Lung (tissue), 12 donors: ENCODE measurements around the gene CEND1. TPM values are rescaled to one million over a fixed set of nuclear protein-coding genes. Genes with fewer than 3 reads are reported as not detected.

Experiments used
- ATAC-seq: fragments of 200-7000 bp; cut with Tn5 transposase; one replicate; pipeline ENCODE4 v1.9.1; 2020; ENCODE audit warnings: moderate number of reproducible peaks; ENCODE audit not compliant: insufficient read depth, low FRiP score
- DNase-seq, 3 donors: peaks; one replicate each; pipeline ENCODE4 v3.0.0-alpha.2; 2013 to 2017
- H3K27ac ChIP-seq, 2 donors: one replicate each; pipeline ENCODE4 v1.5.1; 2013; ENCODE audit warnings: mild to moderate bottlenecking in 2 of 2, moderate library complexity in 2 of 2, control low read depth in 1 of 2, inconsistent platforms in 1 of 2, low read depth in 1 of 2, low read length in 1 of 2
- H3K27me3 ChIP-seq, 3 donors: one replicate each; pipeline ENCODE4 v1.5.1; 2013; ENCODE audit warnings: low read length in 2 of 3; ENCODE audit not compliant: control insufficient read depth in 3 of 3, insufficient read depth in 3 of 3
- H3K36me3 ChIP-seq, 4 donors: one replicate each; pipeline ENCODE4 v1.5.1; 2013; ENCODE audit warnings: low read length in 4 of 4, mild to moderate bottlenecking in 1 of 4, moderate library complexity in 1 of 4; ENCODE audit not compliant: control insufficient read depth in 4 of 4, insufficient read depth in 4 of 4
- H3K4me1 ChIP-seq, 5 donors: one replicate each; pipeline ENCODE4 v1.5.1; 2013; ENCODE audit warnings: low read length in 5 of 5, mild to moderate bottlenecking in 2 of 5, moderate library complexity in 1 of 5; ENCODE audit not compliant: control insufficient read depth in 5 of 5, insufficient read depth in 5 of 5
- H3K4me3 ChIP-seq: one replicate; pipeline ENCODE4 v1.5.1; 2013; ENCODE audit warnings: mild to moderate bottlenecking, control low read depth, moderate library complexity
- H3K9ac ChIP-seq, 2 donors: one replicate each; pipeline ENCODE4 v1.5.1; 2013; ENCODE audit warnings: low read length in 2 of 2, control low read depth in 1 of 2; ENCODE audit not compliant: insufficient read depth in 1 of 2
- H3K9me3 ChIP-seq, 4 donors: one replicate each; pipeline ENCODE4 v1.5.1; 2013; ENCODE audit warnings: low read length in 3 of 4, mild to moderate bottlenecking in 1 of 4, moderate library complexity in 1 of 4; ENCODE audit not compliant: control insufficient read depth in 4 of 4, insufficient read depth in 3 of 4
- WGBS, 2 donors: extraction: QIAGEN DNeasy Blood & Tissue Kit; methylation state at CpG; one replicate each; pipeline ENCODE4 v1.1.7; 2013; 5-methylcytosine and 5-hydroxymethylcytosine counted together
- polyA plus RNA-seq, 2 donors: library from polyadenylated mRNA; stranded (reverse); fragments of 200-250 nt; gene quantifications; one replicate each; pipeline ENCODE4 v1.2.1, GENCODE V29; 2013
- total RNA-seq, 2 donors: library from RNA; depleted of rRNA in 1 of 2; stranded (reverse); fragments of >200 nt in 1 of 2; gene quantifications; one replicate each; pipeline ENCODE4 v1.2.1, GENCODE V29; 2014 to 2021
- TF ChIP-seq, protein P1 (sequence below): IDR thresholded peaks from 2 replicates; pipeline ENCODE4 v1.5.1; 2012; ENCODE audit warnings: mild to moderate bottlenecking; ENCODE audit errors: control extremely low read depth, extremely low read depth
- donor health status: control.
- donor health status: control.
- donor health status: Bipolar disorder and iron deficiency.
- donor health status: healthy.
- donor health status: DM: yes; HTN: yes; CAD: no.

CEND1 gene
- total and polyA plus RNA-seq, 4 donors = 0.10 to 0.18 (median 0.14) TPM; not detected in 1

DNA sequence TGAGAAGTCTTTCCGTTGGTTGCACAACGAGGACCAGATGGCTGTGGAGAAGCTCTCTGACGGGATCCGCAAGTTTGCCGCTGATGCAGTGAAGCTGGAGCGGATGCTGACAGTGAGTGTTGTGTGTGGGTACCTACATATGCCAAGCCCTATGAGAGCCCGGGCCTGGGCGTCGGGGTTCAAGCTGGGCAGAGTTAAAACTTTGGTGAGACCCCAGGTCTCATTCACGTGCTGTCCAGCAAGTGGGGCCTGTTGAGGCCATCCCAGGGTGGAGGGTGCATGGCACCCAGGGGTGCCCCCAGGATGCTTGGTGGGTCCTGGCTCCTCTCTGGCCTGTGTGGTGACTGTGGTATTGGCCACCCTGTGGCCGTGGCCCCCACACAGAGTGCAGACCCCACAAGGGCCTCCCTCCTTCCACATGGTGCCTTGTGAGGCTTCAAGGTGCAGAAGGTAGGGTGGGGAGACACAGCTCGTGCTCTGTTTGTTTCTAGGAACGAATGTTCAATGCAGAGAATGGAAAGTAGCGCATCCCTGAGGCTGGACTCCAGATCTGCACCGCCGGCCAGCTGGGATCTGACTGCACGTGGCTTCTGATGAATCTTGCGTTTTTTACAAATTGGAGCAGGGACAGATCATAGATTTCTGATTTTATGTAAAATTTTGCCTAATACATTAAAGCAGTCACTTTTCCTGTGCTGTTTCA lies 25.4 kb downstream of the CEND1 start:
- ATAC-seq = no peak
- TF ChIP-seq, protein P1, sequence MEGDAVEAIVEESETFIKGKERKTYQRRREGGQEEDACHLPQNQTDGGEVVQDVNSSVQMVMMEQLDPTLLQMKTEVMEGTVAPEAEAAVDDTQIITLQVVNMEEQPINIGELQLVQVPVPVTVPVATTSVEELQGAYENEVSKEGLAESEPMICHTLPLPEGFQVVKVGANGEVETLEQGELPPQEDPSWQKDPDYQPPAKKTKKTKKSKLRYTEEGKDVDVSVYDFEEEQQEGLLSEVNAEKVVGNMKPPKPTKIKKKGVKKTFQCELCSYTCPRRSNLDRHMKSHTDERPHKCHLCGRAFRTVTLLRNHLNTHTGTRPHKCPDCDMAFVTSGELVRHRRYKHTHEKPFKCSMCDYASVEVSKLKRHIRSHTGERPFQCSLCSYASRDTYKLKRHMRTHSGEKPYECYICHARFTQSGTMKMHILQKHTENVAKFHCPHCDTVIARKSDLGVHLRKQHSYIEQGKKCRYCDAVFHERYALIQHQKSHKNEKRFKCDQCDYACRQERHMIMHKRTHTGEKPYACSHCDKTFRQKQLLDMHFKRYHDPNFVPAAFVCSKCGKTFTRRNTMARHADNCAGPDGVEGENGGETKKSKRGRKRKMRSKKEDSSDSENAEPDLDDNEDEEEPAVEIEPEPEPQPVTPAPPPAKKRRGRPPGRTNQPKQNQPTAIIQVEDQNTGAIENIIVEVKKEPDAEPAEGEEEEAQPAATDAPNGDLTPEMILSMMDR = no peak
- H3K36me3 ChIP-seq = peaks cover 17 to 58% (median 35%) of the 10 kb centered on the region in 4 donors
- DNase-seq = no peak
- no peak overlapping the region for H3K9ac ChIP-seq
- no peaks in the 10 kb centered on the region for H3K4me1 ChIP-seq
- 87 to 88% methylated on average over 18 of the region's 18 CpGs for WGBS, 2 donors
- no peak overlapping the region for H3K4me3 ChIP-seq
- H3K27me3 ChIP-seq = no peaks in the 10 kb centered on the region
- no peak overlapping the region for H3K27ac ChIP-seq
- H3K9me3 ChIP-seq = no peaks in the 10 kb centered on the region

- H3K27me3 ChIP-seq = no peaks in the 10 kb centered on the region
- TF ChIP-seq, protein P1 = no peak
- DNase-seq (no peak), ATAC-seq (no peak)
- H3K4me1 ChIP-seq = no peaks in the 10 kb centered on the region
- H3K27ac ChIP-seq = peak overlapping the region in 1 of 2 donors; percentile 32
- peaks cover 21 to 63% (median 41%) of the 10 kb centered on the region in 4 donors for H3K36me3 ChIP-seq
- no peaks in the 10 kb centered on the region for H3K9me3 ChIP-seq
- WGBS, 2 donors = 88 to 91% methylated on average over 22 of the region's 22 CpGs
- H3K4me3 ChIP-seq = no peak overlapping the region
- H3K9ac ChIP-seq = no peak overlapping the region
Measured at GRCh38 chr11:763549-764321, 26.2 kb downstream of the CEND1 start.

GRCh38 chr11:763073-763463 lies 26.8 kb downstream of the CEND1 start:
- 76 to 88% methylated on average over 15 to 24 of the region's 24 CpGs for WGBS, 2 donors
- H3K27ac ChIP-seq = peak overlapping the region in 1 of 2 donors; percentile 50
- peak; percentile 54 for ATAC-seq

More at GRCh38 chr11:763073-763463, 26.8 kb downstream of the CEND1 start:
- peaks cover 21 to 65% (median 41%) of the 10 kb centered on the region in 4 donors for H3K36me3 ChIP-seq
- no peaks in the 10 kb centered on the region for H3K4me1 ChIP-seq
- no peak overlapping the region for H3K9ac ChIP-seq
- no peak for DNase-seq
- TF ChIP-seq, protein P1 = no peak
- H3K9me3 ChIP-seq = no peaks in the 10 kb centered on the region
- no peaks in the 10 kb centered on the region for H3K27me3 ChIP-seq
- H3K4me3 ChIP-seq = no peak overlapping the region
